Activated T-cell treated with anti-CD3 and anti-CD28 coated beads for 4 hours (primary cell): ENCODE results near the gene SLIT2.

Source experiments
- DNase-seq: peaks from one replicate; pipeline ENCODE4 v3.0.0-alpha.2; 2020

The SLIT2 gene

GRCh38 chr4:20265726-20266125, 14.0 kb downstream of the SLIT2 start:
- no peak for DNase-seq

DNA sequence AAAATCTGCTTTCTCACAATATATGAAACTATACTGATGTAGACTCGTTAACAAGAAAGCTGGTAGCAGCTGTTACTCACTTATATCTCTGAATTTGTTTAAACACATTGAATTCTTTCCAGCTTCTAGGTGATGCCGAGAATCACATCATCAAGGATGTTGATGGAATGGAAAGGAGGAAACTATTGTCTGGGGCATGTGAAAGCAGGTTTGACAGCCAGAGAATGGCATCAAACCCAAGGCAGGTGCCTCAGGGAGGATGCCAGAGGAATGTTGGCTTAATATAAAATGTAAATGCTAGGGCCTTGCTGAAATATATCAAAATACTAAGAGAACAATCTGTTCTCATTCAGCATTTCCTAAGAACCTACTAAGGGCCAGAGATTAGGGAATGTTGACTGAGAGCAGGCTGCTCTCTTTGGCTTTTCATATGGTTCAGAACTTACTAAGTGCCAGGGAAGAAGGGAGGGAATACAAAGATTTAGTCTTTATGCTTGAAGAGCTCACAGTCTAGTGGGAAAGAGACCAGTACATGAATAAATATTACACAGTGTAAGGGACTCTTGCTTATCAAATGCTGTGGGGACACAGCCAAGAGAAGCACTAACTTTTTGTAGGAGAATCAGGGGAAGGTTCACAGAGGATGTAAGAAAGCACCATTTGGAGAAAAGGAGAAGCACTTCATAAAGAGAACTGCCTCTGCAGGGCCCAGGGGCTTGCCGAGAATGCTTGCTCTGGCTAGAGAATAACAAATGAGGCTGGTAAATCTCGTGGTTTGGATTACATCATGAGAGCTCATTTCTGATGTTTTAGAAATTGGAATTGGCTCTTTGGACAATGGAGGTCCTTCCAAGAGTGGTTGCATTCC, 14.7 kb downstream of the SLIT2 start:
- DNase-seq: no peak

DNA sequence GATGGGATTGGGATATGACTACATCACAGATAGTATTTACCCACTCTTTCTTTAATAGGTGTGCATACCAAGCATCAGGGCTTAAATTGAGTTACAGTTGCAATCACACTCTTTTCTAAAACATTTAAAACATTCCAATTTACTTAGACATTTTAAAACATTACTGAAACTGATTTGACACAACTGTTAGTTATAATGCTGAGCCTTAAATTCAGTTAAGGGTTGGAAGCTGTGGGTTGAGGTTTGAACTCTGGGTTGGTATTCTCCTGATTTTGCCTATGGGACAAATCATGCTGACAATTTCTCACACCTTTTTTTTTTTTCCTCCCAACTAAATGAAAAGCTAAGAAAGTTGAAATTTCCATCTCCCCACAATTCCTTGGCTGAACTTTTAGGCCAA, 16.3 kb downstream of the SLIT2 start:
- DNase-seq: no peak

DNA sequence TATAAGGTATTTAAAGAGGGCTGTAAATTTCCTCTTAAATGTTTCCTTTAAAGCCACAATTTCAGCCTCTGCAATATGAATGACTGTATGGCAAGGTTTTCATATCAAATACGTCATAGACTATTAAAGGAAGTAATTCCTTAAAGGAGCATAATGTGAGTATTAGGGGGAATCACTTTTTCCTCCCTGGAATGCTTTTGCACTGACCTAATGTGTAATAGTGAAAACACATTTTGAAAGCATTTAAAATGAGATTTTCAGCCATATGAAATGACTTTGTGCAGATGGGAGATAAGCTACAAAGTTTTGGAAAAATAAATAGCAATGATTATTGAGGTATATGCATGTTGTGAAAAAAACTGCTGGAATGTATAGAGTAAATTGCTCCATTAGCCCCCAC, 17.6 kb downstream of the SLIT2 start:
- no peak for DNase-seq

- no peak for DNase-seq
Measured at GRCh38 chr4:20271950-20272349, 20.2 kb downstream of the SLIT2 start.

DNA sequence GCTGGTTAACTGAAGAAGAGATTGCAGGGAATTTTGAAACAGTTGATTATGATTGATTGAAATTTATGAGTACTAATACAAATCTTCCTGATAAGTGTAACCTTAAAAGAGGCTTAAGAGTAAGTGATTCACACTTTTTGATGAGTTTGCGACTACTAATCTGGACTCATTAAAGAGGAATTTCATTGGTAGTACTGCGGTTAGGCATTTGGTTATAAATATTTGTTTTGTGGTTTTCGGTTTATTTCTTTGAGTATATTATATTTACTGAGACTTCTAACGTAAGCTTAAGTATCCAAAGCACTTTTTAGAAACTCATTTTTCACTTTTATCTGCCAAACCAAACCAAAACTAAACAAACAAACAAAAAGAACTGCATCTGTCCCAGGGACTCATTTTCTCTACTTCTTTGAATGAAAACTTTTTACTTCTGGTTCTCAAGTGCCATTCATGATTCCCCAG, 20.7 kb downstream of the SLIT2 start:
- DNase-seq: no peak

DNA sequence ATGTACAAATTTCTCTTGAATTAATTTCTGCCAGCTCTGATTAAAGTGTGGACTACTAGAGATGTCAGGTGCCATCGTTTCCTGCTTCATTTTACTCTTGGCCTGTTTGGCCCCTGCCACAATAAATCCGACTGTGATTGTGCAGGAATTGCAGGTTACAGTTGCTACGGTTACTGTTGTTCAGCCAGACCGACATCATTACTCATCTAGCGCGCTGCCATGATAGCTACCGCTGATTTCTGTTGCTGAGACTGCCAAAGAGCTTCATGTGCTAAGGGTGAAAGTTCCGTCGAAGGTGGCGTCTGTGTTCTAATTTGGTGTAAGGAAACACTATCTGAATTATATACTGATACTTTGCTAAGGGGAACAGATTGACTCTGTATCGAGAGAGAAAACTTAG, 22.1 kb downstream of the SLIT2 start:
- DNase-seq: no peak

DNA sequence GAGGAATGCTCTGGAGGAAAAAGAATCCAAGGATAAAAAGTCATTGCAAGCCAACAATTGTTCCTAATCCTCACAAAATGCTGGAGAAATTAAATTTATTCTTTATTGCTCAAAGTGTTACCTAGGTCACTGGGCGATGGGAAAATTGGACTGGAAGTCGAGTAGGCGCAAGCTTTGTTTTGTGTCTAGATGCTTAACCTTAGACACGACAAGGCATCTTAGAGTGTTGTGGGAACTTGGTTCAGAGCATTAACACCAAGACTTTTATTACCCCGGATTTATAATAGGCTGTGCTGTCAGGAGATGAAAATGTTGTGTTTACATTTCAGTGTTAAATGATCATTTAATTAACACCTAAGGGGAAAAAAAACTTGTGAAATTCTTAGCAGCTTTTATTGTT, 25.1 kb downstream of the SLIT2 start:
- DNase-seq: no peak

- no peak for DNase-seq
Measured at GRCh38 chr4:20278195-20278594, 26.5 kb downstream of the SLIT2 start.

- DNase-seq: no peak
Measured at GRCh38 chr4:20279381-20279780, 27.7 kb downstream of the SLIT2 start.

DNA sequence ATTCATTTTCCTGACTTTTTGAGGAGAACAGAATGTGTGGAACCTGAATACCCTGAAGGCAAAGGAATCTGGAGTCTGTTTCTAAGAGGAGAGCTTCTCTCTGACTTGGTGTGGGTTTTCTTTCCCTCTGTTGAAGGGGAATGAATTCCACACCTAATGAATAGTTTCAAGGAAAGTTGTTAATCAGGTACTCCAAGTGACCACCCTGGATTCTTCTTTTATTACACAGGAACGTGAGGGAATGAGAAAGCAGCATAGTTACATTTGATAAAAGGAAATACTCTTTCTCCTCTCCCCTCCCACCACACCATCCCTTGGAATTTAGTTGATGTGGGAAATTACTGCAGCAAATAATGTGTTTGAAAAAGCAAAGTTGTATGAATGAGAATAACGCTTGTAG, 29.7 kb downstream of the SLIT2 start:
- no peak for DNase-seq

DNA sequence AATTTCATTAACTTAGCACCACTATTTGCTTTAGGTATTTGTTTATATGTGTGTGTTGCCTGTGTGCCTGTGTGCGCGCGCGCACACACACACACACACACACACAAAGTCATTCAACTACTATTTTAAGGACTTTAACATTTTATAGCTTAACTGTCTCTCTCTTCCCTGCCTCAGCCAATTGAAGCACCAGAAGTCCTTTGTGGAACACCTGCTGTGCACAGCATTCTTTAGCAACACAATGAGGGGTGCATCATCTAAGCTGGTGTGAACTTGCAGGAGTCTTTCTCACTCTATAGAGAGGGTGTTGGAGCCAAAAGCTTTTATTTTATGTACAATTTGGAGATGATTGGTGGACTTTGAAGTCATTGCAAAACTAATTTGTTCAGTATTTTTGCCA, 31.3 kb downstream of the SLIT2 start:
- no peak for DNase-seq

- no peak for DNase-seq
Measured at GRCh38 chr4:20284990-20285389, 33.3 kb downstream of the SLIT2 start.

GRCh38 chr4:20287246-20287645, 35.5 kb downstream of the SLIT2 start:
- no peak for DNase-seq

DNA sequence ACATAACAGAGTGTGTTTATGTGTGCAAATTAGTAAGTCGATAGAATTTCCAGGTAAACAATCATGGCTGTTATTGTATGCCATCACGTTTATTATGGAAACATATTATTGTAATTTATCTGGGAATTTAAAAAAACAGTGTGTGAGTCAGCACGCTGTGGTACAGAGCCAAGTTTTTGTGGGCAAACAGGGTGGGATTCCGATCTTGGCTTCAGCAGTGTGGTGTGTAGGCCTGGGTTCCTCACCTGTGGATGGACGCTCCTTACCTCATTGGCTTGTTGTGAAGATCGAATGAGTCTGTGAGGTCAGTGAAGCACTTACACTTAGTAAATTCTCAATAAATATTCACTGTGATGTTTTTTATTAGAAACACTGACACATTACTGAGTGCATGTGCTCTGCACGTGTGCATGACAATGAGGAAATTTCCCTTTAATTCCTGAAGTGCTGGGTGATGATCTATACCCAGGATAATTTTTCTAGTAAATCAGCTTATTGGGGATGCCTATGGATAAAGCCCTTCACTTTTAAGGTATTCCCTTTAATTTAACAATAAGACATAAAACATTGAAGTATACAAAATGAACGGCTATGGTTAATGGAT, 36.4 kb downstream of the SLIT2 start:
- no peak for DNase-seq

GRCh38 chr4:20288846-20289512, 37.3 kb downstream of the SLIT2 start:
- DNase-seq: no peak

DNA sequence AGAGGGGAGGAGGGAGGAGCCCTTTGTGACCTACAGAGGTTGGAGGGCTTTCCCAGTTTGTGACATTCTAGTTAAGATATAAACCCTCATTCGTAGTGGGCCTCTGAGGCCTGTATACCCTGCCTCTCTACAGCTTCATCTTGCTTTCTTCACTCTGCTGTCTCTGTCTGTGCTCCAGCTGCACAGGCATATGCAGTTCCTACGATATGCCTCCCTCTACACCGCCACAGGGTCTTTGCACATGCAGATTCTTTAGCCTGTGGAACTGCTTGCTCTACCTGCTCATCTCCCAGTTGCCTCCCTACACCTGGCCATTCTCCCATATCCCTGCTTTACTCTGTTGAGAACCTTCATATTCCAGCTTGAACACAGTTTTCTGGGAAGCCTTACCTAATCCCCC, 38.1 kb downstream of the SLIT2 start:
- DNase-seq: no peak

DNA sequence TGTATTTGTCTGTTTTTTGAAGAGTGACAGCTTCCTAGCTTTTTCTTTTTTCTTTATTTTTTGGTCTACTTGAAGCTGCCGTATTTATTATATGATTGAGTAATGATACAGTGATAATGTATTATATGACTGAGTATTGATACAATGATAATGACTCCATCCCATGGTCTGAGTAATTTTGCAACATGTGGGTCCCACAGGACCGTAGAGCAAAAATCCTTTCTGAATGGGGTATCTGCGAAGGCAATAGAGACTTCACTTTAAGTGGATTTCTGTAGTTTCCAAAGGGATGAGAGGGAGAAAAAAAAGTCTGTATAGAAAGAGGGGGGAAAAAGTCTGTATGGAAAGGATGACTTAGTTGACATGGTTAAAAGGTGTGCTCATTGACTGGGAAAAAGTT, 41.0 kb downstream of the SLIT2 start:
- DNase-seq: no peak

DNA sequence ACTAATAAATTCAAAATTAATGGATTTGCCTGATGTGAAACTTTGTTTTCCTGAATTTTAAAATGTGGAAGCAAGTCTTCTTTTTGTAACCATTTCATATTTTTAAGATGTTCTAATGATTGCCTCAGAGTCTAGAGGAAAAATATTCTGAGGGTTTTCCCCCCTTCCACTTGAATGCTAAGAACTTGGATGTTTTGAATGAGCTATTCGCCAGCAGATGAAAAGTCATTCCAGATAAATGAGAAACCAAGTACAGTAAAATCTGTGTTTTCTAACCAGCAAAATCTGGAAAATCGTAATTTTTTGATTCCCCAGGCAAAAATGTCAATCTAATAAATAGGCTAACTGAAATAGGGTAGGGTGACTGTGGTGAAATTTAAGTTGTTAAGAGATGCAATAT, 45.6 kb downstream of the SLIT2 start:
- no peak for DNase-seq

- no peak for DNase-seq
Measured at GRCh38 chr4:20297783-20298182, 46.1 kb downstream of the SLIT2 start.

DNA sequence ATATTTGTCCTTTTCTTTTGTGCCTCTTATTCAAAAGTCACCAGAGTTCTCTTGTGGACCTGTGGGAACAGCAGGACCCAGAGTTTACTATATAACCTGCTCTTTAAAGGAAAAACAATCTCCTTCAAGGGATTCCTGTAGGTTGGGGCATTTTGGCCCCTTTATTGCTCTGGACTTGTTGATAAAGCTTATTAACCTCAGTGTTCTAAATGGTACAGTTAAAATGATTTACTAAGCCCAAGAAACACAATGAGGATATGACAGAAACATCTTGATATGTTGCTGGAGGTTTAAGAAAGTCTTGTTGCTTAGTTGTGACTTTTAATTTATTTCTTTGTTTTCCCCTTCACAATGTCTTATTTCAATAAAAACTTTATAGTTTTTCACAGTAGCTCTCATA, 46.8 kb downstream of the SLIT2 start:
- no peak for DNase-seq

- DNase-seq: no peak
Measured at GRCh38 chr4:20298986-20299385, 47.3 kb downstream of the SLIT2 start.

DNA sequence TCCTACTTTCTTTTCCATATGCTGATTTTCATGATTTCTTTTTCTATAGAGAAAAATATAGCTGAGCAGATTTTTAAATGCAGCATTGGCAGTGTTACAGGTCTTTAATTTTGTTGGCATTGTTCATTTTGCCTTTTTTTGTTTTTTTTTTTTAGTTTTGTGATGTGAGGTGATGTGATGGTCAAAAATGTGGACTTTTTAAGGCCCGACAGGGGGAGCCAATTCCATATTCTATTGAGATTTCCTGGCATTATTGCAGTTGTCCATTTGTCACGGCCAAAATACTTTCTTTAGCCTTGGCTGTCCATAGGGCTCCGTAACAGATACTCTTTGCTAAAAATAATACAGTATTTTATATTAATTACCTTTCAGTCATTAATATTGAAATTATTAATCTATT, 47.8 kb downstream of the SLIT2 start:
- no peak for DNase-seq

DNA sequence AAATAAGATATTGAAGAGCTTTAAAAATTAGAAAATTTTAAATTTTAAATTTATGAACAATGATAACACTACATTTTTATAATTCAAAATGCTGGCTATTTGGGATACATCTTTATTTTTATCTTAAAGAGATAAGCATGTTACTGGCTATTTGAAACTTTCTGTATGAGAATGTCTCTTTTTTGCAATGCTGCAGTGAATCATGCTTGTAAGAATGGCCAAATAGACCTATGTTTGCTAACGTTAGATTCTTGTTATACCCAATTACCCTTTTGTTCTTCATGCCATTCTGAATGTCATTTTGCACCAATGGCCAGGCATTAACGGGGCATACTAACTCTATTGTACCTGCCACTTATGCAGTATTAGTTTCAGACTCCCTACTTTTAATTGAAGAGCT, 49.5 kb downstream of the SLIT2 start:
- no peak for DNase-seq
